Measurements from ENCODE around the gene EDNRB. TPM values are rescaled to one million over a fixed set of nuclear protein-coding genes. Genes with fewer than 3 reads are reported as not detected.

The EDNRB gene
- total and polyA plus RNA-seq, 4 donors = 11.3 to 20.4 (median 14.1) TPM

DNA sequence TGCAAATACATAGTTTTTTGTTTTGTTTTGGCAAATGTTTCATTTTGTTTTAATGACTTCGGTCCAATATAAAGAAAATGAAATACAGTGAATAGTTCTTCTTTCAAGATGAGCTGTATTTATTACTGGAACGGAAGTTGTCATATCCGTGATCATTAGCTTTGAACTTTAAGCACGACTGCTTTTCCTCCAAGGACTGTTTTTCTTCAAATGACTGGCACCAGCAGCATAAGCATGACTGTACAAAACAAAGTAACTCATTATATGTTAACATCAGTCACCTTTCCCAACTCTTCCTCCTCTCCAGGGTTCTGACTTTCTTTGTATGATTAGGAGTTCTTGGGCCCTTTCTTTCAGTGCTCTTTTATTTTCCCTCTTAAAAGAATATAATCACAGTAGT lies 20.5 kb downstream of the EDNRB start:
- H3K4me1 ChIP-seq (ENCODE audit: control insufficient read depth in 4 of 4, insufficient read depth in 4 of 4, low read length in 3 of 4) = no peaks in the 10 kb centered on the region
- no peaks in the 10 kb centered on the region for H3K27me3 ChIP-seq (ENCODE audit: control insufficient read depth in 4 of 4, insufficient read depth in 4 of 4, low read length in 3 of 4)
- peak overlapping the region in 1 of 2 donors; percentile 33 for H3K27ac ChIP-seq (ENCODE audit: low read depth in 1 of 2, low read length in 2 of 2)
- no peak overlapping the region for H3K4me3 ChIP-seq (ENCODE audit: low read depth in 1 of 3, low read length in 3 of 3)
- no peak for DNase-seq (ENCODE audit: low spot score)
- peaks cover 0 to 5% (median 2%) of the 10 kb centered on the region in 4 donors for H3K9me3 ChIP-seq (ENCODE audit: control insufficient read depth in 4 of 4, low read length in 3 of 4)
- no peaks in the 10 kb centered on the region for H3K36me3 ChIP-seq (ENCODE audit: control insufficient read depth in 4 of 4, insufficient read depth in 3 of 4, low read depth in 1 of 4, low read length in 3 of 4)
- no peak overlapping the region for H3K9ac ChIP-seq (ENCODE audit: low read depth in 1 of 2, low read length in 2 of 2)
- WGBS = 57% methylated on average over 4 of the region's 4 CpGs
- TF ChIP-seq YY1 (IDR thresholded peaks at IDR 0.05) (no peak), GABPA (IDR thresholded peaks at IDR 0.05 in 1 of 2, conservative IDR thresholded peaks at IDR 0.05 in 1 of 2) (peak; percentile 26 to 29), FOXA2 (IDR thresholded peaks at IDR 0.05) (no peak)
- TF ChIP-seq, protein P1, sequence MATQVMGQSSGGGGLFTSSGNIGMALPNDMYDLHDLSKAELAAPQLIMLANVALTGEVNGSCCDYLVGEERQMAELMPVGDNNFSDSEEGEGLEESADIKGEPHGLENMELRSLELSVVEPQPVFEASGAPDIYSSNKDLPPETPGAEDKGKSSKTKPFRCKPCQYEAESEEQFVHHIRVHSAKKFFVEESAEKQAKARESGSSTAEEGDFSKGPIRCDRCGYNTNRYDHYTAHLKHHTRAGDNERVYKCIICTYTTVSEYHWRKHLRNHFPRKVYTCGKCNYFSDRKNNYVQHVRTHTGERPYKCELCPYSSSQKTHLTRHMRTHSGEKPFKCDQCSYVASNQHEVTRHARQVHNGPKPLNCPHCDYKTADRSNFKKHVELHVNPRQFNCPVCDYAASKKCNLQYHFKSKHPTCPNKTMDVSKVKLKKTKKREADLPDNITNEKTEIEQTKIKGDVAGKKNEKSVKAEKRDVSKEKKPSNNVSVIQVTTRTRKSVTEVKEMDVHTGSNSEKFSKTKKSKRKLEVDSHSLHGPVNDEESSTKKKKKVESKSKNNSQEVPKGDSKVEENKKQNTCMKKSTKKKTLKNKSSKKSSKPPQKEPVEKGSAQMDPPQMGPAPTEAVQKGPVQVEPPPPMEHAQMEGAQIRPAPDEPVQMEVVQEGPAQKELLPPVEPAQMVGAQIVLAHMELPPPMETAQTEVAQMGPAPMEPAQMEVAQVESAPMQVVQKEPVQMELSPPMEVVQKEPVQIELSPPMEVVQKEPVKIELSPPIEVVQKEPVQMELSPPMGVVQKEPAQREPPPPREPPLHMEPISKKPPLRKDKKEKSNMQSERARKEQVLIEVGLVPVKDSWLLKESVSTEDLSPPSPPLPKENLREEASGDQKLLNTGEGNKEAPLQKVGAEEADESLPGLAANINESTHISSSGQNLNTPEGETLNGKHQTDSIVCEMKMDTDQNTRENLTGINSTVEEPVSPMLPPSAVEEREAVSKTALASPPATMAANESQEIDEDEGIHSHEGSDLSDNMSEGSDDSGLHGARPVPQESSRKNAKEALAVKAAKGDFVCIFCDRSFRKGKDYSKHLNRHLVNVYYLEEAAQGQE (IDR thresholded peaks at IDR 0.05) = peak; percentile 26

DNA sequence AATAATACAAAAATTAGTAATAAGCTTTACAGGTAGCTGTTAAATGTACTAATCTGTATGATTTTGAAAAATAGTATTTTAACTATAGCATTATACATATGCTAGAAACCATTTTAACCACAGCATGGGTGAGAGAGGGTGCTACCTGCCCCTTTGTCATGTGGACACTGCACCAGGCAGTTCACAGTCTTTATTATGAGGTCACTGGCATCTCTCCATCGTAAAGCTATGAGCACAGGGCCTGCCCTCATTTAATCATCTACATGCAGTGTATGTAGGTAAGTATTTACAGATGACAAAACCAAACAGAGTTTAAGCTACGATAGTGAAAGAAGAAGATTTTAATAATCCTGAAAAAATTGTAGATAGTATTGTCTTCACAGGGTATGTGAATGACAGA lies 21.7 kb downstream of the EDNRB start:
- no peak overlapping the region for H3K9ac ChIP-seq (ENCODE audit: low read depth in 1 of 2, low read length in 2 of 2)
- H3K27ac ChIP-seq (ENCODE audit: low read depth in 1 of 2, low read length in 2 of 2) = peak overlapping the region; percentile 22 to 72
- no peaks in the 10 kb centered on the region for H3K36me3 ChIP-seq (ENCODE audit: control insufficient read depth in 4 of 4, insufficient read depth in 3 of 4, low read depth in 1 of 4, low read length in 3 of 4)
- H3K4me3 ChIP-seq (ENCODE audit: low read depth in 1 of 3, low read length in 3 of 3) = no peak overlapping the region
- H3K4me1 ChIP-seq (ENCODE audit: control insufficient read depth in 4 of 4, insufficient read depth in 4 of 4, low read length in 3 of 4) = no peaks in the 10 kb centered on the region
- WGBS = 48% methylated on average over 2 of the region's 2 CpGs
- H3K27me3 ChIP-seq (ENCODE audit: control insufficient read depth in 4 of 4, insufficient read depth in 4 of 4, low read length in 3 of 4) = no peaks in the 10 kb centered on the region
- H3K9me3 ChIP-seq (ENCODE audit: control insufficient read depth in 4 of 4, low read length in 3 of 4) = no peaks in the 10 kb centered on the region
- TF ChIP-seq, protein P2, sequence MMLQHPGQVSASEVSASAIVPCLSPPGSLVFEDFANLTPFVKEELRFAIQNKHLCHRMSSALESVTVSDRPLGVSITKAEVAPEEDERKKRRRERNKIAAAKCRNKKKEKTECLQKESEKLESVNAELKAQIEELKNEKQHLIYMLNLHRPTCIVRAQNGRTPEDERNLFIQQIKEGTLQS (IDR thresholded peaks at IDR 0.05) = no peak
- TF ChIP-seq RXRA (IDR thresholded peaks at IDR 0.05) (no peak), RAD21 (IDR thresholded peaks at IDR 0.05) (no peak), FOXA2 (IDR thresholded peaks at IDR 0.05) (no peak), TAF1 (conservative IDR thresholded peaks at IDR 0.05) (no peak), GABPA (IDR thresholded peaks at IDR 0.05 in 1 of 2, conservative IDR thresholded peaks at IDR 0.05 in 1 of 2) (no peak), NR2F2 (IDR thresholded peaks at IDR 0.05) (no peak), FOXA1 (IDR thresholded peaks at IDR 0.05) (no peak), YY1 (IDR thresholded peaks at IDR 0.05) (no peak), EGR1 (IDR thresholded peaks at IDR 0.05; ENCODE audit: low read depth in 2 of 2) (no peak), HNF4A (conservative IDR thresholded peaks at IDR 0.05) (no peak), SP1 (IDR thresholded peaks at IDR 0.05) (no peak), JUND (IDR thresholded peaks at IDR 0.05) (no peak), HNF4G (IDR thresholded peaks at IDR 0.05) (no peak)
- TF ChIP-seq, protein P1 (IDR thresholded peaks at IDR 0.05) = no peak
- TF ChIP-seq, protein P3, sequence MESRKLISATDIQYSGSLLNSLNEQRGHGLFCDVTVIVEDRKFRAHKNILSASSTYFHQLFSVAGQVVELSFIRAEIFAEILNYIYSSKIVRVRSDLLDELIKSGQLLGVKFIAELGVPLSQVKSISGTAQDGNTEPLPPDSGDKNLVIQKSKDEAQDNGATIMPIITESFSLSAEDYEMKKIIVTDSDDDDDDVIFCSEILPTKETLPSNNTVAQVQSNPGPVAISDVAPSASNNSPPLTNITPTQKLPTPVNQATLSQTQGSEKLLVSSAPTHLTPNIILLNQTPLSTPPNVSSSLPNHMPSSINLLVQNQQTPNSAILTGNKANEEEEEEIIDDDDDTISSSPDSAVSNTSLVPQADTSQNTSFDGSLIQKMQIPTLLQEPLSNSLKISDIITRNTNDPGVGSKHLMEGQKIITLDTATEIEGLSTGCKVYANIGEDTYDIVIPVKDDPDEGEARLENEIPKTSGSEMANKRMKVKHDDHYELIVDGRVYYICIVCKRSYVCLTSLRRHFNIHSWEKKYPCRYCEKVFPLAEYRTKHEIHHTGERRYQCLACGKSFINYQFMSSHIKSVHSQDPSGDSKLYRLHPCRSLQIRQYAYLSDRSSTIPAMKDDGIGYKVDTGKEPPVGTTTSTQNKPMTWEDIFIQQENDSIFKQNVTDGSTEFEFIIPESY (IDR thresholded peaks at IDR 0.05) = no peak
- TF ChIP-seq, protein P4, sequence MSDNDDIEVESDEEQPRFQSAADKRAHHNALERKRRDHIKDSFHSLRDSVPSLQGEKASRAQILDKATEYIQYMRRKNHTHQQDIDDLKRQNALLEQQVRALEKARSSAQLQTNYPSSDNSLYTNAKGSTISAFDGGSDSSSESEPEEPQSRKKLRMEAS (IDR thresholded peaks at IDR 0.05) = no peak
- TF ChIP-seq, protein P5, sequence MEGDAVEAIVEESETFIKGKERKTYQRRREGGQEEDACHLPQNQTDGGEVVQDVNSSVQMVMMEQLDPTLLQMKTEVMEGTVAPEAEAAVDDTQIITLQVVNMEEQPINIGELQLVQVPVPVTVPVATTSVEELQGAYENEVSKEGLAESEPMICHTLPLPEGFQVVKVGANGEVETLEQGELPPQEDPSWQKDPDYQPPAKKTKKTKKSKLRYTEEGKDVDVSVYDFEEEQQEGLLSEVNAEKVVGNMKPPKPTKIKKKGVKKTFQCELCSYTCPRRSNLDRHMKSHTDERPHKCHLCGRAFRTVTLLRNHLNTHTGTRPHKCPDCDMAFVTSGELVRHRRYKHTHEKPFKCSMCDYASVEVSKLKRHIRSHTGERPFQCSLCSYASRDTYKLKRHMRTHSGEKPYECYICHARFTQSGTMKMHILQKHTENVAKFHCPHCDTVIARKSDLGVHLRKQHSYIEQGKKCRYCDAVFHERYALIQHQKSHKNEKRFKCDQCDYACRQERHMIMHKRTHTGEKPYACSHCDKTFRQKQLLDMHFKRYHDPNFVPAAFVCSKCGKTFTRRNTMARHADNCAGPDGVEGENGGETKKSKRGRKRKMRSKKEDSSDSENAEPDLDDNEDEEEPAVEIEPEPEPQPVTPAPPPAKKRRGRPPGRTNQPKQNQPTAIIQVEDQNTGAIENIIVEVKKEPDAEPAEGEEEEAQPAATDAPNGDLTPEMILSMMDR (IDR thresholded peaks at IDR 0.05; ENCODE audit: low read depth, low read length, missing input control) = no peak
- no peak for DNase-seq (ENCODE audit: low spot score)

All from liver (tissue), 9 donors.